GM19324 (cell line): ENCODE data around the gene CTSZ.
A peak's percentile ranks its signal among the peaks of the same experiment; 100 is the strongest.
"Not testable (repeated sequence)": the region's sequence is repeated elsewhere in the genome, so short reads cannot be mapped to it uniquely, and the experiment has no call there.

Experiments
- ATAC-seq: cut with Tn5 transposase; IDR thresholded peaks from one replicate; pipeline ENCODE4 v1.9.1; 2021; ENCODE audit warnings: mild to moderate bottlenecking, moderate library complexity; ENCODE audit not compliant: unreplicated experiment, low FRiP score

Gene CTSZ

DNA sequence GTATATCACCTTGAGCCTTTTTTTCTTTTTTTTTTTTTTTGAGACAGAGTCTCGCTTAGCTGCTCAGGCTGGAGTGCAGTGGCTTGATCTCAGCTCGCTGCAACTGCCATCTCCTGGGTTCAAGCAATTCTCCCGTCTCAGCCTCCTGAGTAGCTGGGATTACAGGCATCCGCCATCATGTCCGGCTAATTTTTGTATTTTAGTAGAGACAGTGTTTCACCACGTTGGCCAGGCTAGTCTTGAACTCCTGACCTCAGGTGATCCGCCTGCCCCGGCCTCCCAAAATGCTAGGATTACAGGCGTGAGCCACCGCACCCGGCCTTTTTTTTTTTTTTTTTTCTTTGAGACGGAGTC is 24.0 kb downstream of the CTSZ start:
- not testable (repeated sequence) for ATAC-seq

DNA sequence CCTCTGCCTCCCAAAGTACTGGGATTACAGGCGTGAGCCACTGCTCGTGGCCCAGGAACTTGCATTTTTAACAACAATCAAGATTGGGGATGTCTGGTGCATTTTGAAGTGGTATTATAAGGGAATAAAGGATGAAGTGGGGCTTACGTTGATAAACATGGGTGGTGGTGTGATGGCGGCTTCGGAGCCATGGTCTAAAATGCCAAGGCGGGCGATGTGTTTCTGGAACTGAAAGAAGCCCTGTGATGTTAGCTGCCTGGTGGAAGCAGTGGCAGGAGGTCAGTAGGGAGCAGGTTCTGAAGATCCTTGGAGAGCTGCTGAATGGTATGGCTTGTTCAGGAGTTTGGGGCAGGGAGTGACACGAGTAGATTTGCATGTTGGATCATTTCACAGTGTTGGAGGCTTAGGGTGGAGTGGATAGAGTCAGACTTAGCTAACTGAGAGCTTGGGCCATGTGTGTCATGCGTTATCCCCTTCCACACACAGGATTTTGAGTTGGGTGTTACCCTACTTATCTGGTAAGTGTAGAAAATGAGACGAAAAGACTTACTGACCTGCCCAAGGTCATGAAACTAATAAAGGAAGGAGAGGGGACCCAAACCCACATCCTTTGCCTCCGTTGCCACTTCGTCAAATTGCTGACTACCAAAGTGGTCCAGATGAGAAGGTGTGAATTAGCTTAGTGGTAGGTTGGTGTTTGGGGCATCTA is 24.5 kb downstream of the CTSZ start:
- ATAC-seq = no peak

DNA sequence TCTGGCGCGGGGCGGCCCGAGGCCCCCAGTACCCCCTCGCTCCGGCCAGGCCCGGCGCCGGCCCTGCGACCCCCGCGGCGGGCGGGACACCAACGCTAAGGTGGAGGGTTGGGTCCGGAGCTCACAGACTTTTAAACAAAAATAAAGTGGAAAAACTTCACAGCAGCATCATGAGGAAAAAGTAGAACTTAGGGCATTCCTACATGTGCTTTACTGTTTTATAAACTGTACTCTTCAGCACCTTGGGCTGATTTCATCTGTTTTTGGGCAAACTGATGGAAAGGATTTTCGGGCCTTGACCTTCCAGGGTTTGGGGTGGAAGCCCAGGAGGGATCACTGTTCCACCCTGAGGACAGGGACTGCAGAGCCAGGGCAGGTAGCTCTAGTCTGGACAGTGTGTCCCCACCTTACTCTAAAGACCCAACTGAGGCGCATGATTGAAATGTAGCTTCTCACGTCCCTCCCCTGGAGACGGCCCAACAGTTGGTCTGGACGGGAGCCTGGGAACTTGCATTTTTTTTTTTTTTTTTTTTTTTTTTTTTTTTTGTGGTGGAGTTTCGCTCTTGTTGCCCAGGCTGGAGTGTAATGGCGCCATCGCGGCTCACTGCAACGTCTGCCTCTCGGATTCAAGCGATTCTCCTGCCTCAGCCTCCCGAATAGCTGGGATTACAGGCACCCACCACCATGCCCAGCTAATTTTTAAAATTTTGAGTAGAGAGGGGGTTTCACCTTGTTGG is 25.3 kb downstream of the CTSZ start:
- no peak for ATAC-seq

DNA sequence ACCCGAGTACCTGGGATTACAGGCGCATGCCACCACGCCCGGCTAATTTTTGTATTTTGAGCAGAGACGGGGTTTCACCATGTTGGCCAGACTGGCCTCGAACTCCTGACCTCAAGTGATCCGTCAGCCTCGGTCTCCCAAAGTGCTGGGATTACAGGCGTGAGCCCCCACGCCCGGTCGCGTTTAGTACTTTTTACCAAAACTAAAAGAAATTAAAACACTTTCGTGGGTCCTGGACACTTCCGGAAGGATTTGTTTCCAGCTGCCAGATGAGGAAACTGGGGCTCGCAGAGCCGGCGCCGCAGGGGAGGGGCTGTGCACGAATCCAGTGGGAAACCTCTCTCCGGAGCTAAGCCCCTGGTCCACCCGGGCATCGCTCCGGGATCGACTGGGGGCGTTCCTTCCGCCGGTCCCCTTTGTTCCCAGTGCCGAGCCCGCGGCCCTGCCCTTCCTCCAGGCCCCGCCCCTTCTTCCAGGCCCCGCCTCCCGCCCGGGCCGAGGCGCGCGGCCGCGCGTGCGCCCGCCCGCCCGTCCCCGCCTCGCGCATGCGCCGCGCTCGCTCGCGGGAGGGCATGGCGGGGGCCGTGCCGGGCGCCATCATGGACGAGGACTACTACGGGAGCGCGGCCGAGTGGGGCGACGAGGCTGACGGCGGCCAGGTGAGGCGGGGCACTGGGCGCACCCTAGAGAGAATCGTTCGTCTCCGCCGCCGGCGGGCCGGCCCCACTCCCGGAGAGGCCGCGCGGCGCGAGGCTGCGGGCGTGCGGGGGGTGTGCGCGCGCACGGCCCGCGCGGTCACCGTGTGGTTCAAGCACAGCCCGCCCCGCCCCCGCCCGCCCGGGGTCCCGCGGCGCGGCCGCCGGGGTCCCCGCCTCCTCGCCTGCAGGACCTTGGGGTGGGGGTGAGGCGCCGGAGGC is 26.1 kb downstream of the CTSZ start, which contains the start of gene NELFCD:
Gene NELFCD, plus strand, starts transcription at position 546 of the 917 bp plus-strand sequence. Its CDS starts 54 bp downstream, at position 600.
- peak; percentile 90 for ATAC-seq

DNA sequence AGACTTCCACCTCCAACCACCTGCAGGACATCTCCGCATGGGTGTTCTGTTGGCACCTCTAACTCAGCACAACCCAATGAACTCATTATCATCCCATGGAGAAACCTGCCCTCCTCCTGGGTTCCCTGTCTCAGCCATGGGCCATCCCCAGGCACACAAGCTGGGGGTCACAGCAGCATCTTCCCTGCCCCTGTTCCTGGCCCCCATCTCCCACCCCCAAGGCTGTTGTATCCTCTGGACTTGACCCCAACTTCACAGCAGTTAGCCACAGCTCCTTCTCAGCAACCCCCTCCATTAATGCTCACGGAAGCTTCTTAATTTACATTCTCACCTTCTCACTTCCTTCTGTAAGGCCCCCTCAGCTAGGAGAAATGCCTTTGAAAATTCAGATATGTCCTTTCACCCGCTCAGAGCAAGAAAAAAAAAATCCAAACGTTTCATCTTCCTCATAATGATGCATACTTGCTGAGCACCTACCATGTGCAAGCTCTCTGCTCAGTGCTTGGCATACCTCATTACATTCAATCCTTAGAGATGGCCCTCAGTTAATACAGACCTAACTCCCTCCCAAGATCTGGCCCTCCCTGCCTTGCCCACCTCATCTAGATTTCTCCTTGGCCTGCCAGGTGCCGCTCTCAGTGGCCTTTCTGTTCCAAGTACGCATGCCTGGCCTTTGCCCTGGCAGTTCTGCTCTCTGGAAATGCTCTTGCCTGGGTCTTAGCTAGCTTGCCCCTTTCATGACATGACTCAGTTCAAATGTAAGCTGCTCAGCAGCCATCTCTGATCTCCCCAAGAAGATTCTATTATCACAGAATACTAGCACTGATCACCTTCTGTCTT is 28.5 kb downstream of the CTSZ start:
- ATAC-seq = no peak

DNA sequence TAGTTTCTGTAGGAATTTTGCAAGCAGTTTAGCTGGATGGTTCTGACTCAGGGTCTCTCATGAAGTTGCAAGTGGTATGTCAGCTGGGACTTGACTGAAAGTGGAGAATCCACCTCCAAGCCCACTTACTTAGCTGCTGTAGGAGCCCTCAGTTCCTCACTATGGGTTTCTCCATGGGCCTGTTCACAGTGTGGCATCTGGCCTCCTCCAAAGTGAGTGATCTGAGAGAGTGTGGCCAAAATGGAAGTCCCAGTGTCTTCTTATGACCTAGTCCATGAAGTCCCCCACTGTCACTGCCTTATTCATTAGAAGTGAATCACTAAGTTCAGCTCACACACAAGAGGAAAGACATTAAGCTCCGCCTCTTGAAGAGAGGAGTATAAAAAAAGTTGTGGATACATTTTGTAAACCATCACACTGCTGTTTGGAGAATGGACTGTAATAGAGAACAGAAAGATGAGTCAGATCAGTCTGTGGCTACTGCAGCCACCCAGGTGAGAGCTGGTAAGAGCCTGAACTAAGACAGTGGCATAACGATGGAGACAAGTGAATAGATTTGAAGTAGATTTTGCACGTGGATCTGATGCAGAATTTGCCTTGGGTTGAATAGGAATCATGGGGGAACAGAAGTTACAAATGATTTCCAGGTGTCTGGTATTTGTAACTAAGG is 30.9 kb downstream of the CTSZ start:
- no peak for ATAC-seq

DNA sequence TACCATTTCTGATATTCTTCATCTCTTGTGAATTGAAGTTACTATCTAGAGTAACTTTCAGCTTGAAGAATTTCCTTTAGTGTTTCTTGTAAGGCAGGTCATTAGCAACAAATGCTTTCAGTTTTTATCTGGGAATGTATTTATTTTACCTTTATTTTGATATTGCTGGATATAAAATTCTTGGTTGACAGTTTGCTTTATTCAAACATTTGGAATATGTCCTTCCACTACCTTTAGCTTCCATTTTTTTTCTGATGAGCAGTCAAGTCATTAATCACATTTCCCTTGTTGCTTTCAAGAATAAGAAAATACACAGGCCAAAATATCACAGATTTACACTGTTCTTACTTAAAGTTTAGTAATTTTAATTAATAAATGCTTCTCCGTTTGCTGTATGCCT is 31.7 kb downstream of the CTSZ start:
- no peak for ATAC-seq

DNA sequence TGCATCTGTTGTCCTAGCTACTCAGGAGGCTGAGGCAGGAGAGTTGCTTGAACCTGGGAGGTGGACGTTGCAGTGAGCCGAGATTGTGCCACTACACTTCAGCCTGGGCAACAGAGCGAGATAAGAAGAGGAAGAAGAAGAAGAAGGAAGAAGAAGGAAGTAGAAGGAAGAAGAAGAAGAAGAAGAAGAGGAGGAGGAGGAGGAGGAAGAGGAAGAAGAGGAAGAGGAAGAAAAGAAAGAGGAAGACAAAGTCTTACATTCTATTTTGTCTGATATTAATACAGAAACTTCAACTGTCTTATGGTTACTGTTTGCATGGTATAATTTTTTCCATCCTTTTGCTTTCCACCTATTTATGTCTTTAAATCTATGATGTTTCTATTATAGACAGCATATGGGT is 33.2 kb downstream of the CTSZ start:
- no peak for ATAC-seq

DNA sequence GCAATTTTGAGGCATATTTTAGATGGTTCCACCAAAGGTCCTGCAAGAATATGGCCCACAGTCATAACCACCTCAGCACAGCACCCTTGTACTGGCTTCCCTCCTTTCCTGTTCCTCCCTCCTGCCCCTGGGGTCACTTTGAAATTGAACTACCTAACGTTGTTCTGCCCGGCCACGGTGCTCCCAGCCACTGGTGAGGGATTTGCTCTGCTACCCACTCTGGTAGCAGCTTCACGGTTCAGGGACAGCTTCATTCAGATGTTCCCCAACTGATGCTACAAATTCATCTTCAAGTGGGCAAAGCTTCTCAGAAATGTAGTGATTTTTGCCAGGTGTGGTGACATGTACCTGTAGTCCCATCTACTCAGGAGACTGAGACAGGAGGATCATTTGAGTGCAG is 33.9 kb downstream of the CTSZ start:
- no peak for ATAC-seq

DNA sequence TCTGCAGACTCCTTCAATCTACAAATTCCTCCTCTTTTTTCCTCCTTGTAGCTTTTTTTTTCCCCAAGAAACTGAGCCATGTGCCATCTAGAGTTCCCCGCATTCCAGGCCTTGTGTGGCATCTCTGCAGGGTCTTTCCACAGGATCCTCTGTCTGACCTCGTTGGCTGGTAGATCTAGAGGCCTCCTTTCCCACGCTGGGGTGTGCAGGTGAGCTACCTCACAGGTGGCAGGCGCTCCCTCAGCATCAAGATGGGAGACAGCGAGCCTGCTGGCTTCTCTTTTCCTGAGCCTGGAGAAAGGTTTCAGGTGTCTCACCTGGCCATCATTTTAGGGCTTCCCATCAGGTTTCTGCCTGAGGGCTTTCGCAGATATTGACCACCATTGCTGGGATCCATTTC is 35.6 kb downstream of the CTSZ start:
- no peak for ATAC-seq

DNA sequence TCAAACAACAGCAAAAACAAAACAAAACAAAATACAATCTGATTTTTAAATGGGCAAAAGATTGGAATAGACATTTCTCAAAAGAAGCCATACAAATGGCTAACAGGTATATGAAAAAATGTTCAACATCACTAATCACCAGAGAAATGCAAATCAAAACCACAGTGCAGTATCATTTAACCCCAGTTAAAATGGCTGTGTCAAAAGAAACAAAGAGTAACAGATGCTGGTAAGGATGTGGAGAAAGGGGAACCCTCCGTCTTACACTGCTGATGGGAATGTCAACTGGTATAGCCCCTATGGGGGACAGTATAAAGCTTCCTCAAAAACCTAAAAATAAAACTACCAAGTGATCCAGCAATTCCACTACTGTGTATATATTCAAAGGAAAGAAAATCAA is 36.9 kb downstream of the CTSZ start:
- peak; percentile 62 for ATAC-seq

DNA sequence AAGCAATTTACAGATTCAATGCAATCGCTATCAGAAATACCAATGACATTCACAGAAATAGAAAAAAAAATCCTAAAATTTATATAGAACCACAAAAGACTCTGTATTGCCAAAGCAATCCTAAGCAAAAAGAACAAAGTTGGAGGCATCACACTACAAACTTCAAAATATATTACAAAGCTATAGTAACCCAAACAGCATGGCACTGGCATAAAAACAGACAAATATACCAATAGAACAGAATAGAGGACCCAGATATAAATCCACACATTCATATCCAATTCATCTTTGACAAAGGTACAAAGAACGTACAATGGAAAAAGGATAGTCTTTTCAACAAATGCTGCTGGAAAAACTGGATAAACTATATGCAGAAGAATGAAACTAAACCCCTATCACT is 37.6 kb downstream of the CTSZ start:
- ATAC-seq = no peak

DNA sequence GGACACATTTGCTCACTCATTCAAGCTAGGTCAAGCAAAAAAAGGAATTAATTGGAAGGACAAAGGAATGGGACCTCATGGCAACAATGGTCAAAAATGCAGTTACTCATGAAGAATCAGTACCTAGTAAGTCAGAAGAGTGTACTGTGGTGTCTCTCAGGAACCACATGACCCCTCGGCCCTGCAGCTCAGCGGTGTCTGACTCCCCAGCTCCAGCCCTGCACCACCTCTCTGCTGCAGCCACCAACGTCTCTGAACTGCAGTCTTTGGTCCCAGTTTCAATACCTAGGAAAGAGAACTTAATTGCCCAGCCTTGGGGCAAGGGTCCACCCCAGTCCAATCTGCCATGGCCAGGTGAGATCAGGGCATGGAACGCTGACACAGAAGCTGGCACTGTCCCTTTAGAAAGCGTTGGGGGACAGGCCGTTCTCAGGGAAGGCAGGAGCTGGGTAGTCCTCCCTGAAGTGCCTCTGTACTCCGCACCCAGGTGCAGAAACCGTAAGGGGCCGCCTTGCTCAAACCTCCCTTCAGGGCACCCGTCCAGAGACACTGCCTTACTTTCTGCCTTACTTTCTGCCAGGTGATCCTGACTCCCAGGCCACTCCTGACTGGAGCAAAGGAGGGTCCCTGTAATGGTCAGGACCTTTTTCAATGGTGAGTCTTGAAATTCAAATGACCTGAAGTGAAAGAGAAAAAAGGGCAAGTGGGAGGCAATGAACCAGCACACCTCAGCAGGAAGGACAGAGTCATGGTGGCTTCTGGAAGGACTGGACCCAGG is 39.2 kb downstream of the CTSZ start:
- no peak for ATAC-seq

DNA sequence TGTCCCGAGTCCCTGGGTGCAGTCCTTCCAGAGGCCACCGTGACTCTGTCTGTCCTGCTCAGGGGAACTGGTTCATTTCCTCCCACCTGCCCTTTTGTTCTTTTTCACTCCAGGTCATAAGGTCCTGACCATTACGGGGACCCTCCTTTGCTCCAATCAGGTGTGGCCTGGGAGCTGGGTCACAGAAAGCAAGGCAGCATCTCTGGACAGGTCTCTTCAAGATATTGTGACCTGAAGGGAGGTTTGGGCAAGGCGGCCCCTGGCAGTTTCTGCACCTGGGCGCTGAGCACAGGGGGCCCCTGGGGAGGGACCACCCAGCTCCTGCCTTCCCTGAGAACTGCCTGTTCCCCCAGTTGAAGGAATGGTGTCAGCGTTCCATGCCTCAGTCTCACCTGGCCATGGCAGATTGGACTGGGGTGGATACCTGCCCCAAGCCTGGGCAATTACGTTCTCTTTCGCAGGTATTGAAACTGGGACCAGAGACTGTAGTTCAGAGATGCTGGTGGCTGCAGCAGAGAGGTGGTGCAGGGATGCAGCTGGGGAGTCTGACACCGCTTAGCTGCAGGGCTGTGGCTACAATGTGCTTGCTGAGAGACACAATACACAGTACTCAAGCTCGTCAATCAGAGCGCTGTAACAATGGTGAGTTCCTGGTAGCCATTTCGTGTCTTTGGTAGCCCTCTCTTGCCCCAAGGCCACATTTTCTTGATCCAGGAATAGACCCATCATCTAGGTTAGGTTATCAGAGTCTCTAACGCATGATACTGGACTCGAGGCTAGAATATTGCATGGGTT is 41.6 kb downstream of the CTSZ start:
- no peak for ATAC-seq

DNA sequence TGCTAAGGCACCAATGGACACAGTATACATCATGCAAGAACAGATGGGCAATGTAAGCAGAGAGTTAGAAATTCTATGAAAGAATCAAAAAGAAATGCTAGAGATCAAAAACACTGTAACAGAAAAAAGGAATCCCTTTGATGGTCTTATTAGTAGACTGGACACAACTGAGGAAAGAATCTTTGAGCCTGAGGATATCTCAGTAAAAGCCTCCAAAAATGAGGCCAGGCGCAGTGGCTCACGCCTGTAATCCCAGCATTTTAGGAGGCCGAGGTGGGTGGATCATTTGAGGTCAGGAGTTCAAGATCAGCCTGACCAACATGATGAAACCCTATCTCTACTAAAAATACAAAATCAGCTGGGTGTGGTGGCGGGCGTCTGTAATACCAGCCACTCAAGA is 43.1 kb downstream of the CTSZ start:
- ATAC-seq = not testable (repeated sequence)

DNA sequence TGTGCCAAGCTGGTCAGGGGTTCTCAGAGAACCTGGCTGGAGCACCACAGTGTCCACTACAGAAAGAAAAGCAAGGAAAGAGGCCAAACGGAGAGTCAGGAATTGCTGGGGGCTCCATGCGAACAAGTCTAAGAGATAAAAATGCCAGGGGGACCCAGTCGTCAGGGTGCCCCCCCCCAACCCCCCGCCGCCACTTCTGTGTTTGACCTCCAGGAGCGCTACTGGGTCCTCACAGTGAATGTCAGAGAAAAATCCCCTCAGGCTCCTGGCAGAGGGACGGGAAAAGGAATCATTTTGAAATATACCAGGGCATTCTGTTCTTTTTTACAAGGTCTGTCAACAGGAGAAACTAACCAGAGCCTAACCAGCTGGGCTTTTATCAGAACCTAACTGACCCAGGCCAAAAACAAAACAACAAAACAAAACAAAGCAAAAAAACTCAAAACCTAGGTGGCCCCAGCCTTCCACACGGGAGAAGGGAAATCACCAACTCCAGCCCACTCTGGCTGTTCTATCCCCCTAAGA is 43.9 kb downstream of the CTSZ start:
- ATAC-seq = no peak

DNA sequence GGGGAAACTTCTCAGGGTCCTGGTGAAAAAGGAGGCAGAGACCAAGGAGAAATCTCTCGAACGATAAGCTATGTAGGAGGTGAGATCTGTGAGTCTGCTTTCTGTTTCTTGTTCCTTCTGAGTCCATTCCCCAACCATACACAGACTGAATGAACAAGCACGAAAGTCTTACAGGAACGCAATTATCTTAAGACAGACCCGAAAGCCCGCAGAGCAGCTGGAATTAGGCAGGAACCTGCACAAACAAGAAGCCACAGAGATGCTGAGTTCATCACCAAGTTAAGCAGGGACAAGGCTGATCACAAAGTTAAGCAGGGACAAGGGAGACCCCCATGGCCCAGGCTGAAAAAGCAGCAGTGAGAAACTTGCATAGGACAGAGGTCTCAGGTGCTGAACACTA is 47.4 kb downstream of the CTSZ start:
- no peak for ATAC-seq

DNA sequence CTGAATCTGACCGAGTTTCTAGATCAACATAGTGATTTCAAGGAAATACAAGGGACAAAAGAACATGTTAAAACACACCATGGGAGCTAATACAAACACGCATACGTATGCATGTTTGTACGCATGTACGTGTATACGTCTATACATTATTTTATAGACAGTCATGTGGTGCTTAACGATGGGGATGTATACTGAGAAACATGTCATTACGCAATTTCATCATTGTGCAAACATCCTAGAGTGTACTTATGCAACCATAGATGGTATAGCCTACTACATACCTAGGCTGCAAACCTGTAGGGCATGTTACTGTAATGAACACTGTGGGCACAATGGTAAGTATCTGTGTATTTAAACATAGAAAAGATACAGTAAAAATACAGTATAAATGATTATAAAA is 51.0 kb downstream of the CTSZ start:
- ATAC-seq = no peak
